NK-92 (cell line): ENCODE results near the gene DDX49.
A peak's percentile ranks its signal among the peaks of the same experiment; 100 is the strongest.

ENCODE experiments used
- DNase-seq: peaks from one replicate; lab custom pipeline; 2025; ENCODE audit not compliant: unreplicated experiment; lab: John Stamatoyannopoulos, UW

DDX49 gene, protein sequence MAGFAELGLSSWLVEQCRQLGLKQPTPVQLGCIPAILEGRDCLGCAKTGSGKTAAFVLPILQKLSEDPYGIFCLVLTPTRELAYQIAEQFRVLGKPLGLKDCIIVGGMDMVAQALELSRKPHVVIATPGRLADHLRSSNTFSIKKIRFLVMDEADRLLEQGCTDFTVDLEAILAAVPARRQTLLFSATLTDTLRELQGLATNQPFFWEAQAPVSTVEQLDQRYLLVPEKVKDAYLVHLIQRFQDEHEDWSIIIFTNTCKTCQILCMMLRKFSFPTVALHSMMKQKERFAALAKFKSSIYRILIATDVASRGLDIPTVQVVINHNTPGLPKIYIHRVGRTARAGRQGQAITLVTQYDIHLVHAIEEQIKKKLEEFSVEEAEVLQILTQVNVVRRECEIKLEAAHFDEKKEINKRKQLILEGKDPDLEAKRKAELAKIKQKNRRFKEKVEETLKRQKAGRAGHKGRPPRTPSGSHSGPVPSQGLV

DNA sequence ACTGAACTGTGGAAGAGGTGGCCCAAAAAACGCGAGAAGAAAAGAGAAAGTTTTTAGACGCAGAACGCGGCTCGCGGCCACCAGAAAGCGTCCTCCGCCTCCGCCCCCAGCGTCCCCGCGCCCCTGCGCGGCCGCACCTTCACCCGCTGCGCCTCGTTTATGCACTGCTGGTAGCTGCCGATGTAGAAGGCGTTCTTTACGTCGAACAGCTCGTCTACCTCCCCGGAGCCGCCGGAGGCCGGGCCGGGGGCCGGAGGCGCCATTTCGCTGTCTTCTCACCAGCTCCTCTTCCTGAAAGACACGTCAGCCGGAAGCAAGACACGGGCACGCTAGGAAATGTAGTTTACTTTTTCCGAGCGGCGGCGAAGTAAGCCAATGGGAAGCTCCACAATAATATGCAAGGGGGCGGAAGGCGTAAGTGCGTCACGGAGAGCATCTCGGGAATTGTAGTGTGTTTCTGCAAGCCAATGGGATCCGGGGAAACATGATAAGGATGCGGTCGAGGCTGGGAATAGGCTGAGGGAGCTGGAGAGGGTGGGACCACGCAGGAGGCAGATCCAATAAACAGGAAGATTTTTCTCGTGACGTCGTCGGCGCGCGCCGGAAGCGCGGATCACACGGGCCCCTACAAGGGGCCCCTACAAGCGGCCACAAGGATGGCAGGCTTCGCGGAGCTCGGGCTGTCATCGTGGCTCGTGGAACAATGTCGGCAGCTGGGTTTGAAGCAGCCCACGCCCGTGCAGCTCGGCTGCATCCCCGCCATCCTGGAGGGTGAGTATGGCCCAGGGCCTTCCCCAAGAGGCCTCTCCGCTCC, at the start of gene DDX49, which contains the start of gene COPE:
Gene DDX49, plus strand, starts transcription at position 630 of the 814 bp plus-strand sequence. Its CDS starts 27 bp downstream, at position 657.
Gene COPE, minus strand, starts transcription at position 302 of the 814 bp plus-strand sequence. Its CDS starts 39 bp downstream, at position 263.
- peak; percentile 94 for DNase-seq

DNA sequence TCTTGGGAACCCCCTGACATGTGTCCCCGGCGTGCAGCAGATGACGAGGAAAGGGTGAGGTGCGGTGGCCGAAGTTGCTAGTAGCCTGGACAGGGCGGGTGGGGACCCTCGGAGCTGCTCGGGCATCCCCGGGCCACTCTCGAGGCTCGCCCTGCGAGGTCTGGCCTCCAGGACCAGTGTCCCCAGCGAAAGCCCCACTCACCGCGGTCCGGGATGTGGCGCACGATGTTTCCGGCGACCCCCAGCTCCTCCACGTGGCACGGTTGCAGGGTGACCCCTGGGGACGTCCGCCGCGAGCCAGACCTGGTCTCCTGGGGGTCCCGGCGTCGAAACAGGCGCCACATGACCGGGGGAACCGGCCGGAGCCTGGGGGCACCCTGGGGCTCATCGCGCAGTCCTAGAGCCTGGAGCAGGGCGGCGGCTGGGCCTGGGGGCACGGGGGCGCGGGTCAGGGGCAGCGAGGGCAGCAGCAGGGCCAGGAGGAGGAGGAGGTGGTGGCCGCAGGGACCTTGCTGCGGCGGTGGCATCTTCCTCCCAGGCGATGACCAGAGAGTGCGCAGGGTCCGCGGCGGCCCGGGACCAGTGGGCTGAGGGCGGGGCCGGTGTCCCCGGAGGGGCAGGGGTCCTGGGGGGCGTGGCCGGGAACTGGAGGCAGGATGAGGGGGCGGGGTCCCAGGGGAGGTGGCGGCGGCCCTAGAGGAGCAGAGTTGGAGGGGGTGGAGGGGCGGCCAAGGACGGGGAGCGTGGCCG, 49.6 kb upstream of the DDX49 start:
- DNase-seq: no peak

DNA sequence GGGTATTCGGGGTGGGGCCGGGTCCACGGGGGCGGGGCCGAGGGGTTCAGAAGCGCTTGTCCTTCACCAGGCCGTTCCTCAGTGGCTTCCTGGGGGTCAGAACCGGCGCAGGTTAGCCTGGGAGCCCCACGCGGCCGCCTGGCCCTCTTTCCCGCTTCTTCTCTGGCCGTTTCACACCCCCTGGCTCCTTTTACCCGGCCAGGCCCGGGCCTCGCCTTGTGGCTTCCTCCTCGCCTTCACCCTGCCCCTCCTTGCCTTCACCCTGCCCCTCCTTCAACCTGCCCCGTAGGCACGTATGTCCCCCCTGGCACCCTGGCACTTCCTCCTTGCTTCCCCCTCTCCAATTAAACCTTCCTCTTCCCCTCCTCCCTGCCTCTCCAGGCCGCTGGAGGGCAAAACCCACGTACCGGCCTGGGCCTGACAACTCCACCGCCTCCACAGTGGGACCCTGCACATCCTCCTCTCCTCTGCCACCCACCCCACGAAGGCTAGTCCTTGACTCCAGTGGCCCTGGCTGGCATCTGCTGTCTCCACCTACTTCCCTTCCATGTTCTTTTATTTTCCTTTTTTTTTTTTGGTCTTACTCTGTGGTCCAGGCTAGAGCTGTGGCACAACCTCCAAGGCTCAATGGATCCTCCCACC, 48.9 kb upstream of the DDX49 start:
- no peak for DNase-seq

- no peak for DNase-seq
Measured at GRCh38 chr19:18871543-18871942, 48.0 kb upstream of the DDX49 start.

DNA sequence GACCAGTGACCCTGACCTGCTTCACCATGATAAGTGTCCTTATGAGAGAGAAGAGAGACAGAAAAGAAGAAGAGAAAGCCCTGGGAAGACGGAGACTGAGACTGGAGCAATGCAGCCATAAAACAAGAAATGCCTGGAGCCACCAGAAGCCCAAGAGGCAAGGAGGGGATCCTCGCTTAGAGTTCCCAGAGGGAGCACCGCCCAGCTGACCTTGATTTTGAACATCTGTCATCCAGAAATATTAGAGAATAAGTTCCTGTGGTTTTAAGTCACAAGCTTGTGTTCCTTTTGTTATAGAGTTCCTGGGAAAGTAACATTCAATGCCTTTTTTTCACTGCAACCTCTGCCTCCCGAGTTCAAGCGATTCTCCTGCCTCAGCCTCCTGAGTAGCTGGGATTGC, 43.8 kb upstream of the DDX49 start:
- no peak for DNase-seq

GRCh38 chr19:18876865-18877264, 42.6 kb upstream of the DDX49 start:
- no peak for DNase-seq

DNA sequence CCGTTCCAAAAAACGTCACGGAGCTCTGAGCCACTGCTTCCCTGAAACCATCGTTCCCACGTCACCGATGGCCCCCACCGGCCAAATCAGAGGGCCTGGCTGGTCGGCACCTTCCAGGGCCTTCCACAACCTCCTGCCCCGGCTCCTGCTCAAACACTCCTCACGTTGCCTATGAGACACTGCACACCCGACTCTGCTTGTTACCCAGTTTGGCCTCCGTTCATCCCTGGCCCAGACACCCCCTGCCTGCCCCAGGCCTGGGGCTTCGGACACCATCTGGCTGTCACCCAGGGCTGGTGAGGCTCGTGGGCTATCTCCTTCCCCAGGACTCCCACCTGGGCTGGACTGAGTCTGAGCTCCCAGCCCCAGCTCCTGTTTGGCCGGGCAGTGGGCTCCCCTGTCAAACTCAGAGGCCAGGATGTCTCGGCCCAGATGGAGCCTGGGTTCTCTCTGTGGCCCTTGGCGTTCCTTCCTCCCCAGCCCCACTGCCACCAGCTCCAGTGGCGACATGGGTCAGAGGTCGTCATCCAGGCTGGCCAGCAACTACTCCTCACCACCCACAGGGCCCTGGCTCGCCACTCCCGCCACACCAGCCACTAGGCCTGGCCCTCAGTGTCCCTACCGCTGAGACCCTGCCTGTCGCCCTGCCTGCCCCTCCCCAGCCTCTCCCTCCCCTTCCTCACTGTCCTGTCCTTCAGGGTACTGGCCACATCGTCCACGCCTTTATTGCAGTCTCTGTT, 41.3 kb upstream of the DDX49 start:
- DNase-seq: no peak

- no peak for DNase-seq
Measured at GRCh38 chr19:18878858-18879578, 40.5 kb upstream of the DDX49 start.

GRCh38 chr19:18879579-18880373, 39.7 kb upstream of the DDX49 start:
- DNase-seq: no peak

GRCh38 chr19:18881491-18881890, 38.0 kb upstream of the DDX49 start:
- DNase-seq: no peak

DNA sequence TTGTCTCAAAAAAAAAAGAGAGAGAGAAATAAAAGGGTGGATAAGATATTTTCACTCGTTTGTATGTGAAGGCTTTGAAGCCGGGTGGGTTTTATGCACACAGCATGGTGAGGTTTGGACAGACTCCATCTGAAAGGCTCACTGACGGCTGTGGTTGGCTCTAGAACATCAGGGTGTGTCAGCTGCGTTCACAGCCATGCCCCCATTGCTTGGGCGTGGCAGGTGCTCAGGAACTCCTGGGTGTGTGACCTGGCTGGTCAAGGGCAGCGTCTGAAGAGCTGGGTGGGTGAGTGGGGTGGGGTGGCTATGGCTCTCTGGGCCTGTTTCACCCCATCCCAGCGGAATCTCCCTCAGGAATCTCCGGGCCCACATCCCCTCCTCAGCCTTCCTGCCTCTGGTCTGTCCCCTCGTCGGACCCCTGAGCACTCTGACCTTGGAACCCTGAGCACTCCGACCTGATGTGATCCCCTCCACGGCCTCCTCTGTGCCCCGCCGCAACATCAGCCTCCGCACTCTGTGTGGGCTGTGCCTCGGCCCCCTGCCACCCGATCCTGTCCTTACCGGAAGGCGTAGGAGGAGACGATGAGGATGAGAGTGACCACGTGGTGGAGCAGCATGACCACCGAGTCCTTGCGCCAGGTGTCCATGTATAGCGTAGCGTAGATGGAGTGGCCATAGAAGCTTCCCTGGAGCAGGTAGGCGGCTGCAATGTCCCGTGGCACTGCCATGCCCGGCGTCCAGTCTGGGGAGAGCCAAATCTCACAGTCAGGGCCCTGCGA, 35.8 kb upstream of the DDX49 start:
- DNase-seq: no peak

- DNase-seq: no peak
Measured at GRCh38 chr19:18886972-18887371, 32.5 kb upstream of the DDX49 start.

- DNase-seq: no peak
Measured at GRCh38 chr19:18889949-18890745, 29.4 kb upstream of the DDX49 start.

DNA sequence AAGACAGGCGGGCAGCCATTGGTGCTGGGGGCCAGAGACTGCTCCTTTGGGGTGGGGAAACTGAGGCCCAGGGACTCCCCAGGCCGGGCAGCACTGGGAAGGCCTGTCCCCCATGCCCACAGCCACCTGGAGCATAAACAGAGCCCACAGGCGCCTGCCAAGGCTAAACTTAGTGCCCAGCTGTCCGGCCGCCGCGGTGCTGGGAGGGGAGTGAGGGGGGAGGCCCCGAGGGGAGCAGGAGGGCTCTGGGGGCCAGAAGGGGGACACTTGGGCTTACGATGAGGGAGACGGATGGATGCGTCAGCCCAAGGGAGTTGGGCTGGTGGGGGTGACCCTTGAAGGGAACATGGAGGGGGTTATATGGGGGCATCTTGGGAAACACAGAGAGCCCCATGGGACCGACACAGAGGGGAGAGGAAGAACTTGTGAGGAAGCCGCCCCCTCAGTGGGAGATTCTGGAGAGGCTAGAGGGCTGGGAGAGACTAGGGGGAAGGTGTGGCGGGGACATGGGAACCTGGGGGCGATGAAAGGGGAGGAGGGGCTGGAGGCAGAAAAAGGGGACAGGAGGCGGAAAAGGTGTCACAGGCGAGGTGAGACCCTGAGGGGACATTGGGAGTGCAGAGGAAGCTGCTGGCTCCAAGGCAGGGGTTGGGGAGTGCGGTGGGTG, 25.8 kb upstream of the DDX49 start:
- no peak for DNase-seq

DNA sequence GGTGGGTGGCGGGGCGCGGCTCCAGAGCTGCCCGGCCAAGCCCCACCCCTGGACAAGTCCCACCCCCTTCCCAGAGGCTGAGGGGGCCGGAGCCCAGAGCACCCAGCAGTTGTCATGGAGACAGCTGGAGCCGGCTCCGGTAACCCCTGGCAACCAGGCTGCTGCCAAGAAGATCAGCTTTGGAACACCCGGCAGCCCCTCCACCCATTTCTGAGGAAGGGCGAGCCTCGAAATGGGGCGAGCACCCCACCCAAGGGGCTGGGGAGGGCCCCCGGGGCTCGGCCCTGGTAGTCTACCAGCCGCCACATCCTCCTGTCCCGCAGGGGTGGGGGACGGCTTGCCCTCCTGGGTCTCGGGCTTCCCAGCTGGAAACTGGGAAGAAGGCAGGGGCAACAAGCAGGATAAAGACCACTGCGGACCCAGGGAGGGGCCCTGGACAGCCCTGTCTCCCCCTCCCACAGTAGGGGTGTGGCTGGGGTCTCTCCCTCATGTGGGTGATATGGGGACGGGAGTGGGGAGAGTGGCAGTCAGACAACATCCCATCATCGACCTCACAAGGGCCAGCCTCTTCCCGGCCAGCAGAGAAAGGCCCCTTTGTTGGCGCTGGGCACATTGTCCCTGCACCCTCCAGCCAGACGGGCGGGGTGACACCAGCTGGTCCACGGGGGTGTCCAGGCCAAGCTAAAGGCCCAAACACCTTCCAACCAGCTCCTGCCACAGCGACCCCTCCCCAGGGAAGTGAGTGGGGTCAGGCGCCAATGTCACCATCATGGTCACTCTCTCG, 25.1 kb upstream of the DDX49 start:
- DNase-seq: no peak
